HUDEP-2 (cell line): ENCODE data around the gene GATAD2A.

Experiments used
- DNase-seq, 76 experiments: peaks; one replicate each; lab custom pipeline; 2025; ENCODE audit not compliant: unreplicated experiment in 76 of 76; lab: John Stamatoyannopoulos, UW

Gene GATAD2A

GRCh38 chr19:19540715-19541515 is 135.4 kb downstream of the GATAD2A start:
- peak in 74 of 76 experiments; percentile 41 to 97 (median 85) for DNase-seq

DNA sequence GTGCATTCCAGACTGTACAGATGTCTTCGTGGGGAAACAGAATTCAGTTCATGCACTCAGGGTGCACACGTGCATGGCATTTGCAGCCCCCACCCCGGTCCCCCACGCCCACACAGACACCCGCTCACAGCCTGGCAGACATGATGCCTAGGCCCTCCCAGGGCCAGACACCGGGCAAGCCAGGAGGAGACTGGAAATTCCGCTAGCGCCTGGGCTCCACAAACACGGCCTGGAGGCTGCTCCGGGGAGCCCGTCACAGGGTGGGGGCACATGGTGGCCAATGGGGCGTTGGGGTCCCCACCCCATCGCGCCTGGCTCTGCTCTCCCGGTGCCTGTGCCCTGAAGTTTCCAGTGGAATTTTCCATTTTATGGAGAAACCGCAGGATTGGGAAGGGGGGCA is 136.1 kb downstream of the GATAD2A start:
- no peak for DNase-seq

DNA sequence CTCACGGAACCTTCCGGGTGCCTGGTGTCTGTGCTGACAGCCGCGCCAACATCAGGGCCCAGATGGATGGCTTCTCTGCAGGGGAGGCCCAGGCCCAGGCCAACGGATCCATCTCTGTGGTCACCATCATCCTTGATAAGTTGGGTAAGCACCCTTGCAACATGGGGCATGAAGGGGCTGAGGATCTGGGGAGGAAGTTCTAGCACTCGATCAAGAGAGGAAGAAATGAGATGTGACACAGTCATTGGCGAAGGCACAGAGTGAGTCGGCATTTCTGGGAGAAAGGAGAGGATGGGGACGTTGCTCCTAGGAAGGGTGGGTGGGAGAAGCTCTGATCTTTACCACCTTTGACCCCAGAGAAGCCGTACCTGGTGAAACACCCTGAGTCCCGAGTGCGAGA is 137.0 kb downstream of the GATAD2A start:
- DNase-seq = no peak

DNA sequence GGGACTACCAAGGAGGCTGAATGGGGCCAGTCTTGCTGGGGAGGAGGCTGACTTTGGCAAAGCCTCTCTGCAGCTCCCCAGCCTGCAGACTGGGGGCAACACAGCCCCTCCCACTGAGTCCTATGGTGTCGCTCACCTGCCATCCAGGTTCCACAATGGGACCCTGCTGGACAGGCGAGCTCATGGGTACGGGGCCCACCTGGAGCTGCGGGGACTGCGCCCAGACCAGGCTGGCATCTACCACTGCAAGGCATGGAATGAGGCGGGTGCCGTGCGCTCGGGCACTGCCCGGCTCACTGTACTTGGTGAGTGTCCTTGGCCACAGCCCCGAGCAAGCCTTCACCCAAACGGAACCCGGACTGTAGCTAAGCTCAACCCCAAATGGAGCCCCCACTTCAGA is 137.6 kb downstream of the GATAD2A start:
- DNase-seq = no peak

DNA sequence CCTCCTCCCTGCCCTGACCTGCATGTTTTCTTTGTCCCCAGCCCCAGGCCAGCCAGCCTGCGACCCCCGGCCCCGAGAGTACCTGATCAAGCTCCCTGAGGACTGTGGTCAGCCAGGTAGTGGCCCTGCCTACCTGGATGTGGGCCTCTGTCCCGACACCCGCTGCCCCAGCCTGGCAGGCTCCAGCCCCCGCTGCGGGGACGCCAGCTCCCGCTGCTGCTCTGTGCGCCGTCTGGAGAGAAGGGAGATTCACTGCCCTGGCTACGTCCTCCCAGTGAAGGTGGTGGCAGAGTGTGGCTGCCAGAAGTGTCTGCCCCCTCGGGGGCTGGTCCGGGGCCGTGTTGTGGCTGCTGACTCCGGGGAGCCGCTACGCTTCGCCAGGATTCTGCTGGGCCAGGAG is 138.2 kb downstream of the GATAD2A start:
- no peak for DNase-seq

GRCh38 chr19:19544257-19544953 is 138.9 kb downstream of the GATAD2A start:
- DNase-seq = no peak

- no peak for DNase-seq
Observed at GRCh38 chr19:19544954-19545591, 139.6 kb downstream of the GATAD2A start.

- no peak for DNase-seq
Observed at GRCh38 chr19:19545707-19546106, 140.2 kb downstream of the GATAD2A start.

DNA sequence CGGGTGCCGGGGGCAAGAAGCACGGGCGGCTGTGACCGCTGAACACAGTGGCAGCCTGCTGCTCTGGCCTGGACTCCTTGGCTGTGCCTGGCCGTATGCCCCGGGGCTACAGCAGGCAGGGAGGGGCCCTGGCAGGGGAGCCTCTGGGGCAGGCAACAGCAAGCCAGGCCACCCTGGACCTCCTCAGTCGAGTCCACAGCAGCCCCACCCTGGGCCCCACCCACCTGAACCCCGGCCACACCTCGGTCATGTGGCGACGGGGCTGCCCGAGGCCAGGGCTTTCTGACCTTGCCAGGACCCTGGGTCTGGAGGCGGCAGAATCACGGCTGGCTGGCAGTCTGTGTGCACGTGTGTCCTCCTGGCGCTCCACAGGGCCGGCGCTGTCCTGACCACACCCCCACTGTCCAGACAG is 141.3 kb downstream of the GATAD2A start:
- DNase-seq = peak in 12 of 76 experiments; percentile 12 to 62 (median 32)

DNA sequence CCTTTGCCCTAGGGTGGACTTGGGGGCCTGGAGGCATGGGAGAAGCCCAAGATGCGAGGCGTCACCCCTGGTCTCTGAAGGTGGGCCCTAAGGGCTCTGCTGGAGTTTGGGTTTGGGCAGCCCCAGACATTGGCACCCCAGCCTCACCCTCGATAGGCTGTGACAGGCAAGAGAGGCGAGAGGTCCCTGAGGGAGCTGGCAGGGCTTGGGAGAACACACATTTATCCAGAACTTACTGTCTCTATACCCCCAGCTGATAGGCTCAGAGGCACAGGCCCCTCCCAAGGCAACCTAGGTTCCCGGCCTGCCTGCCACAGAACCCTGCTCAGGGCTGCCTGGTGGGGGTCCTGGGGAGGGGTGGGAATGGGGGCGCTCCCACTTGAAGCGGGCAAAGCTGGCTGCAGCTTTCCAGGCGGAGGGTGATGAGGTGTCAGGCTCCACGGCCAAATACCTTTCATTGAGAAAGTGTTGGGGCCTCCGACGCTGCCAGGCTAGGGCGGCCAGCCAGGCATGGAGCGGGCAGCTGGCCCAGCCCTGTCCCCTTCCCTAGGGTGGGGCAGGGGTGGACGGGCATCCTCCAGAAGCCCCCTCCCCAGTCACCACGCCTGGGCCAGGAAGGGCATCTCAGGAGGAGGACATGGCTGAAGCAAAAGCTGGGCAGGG is 142.3 kb downstream of the GATAD2A start:
- DNase-seq = no peak

GRCh38 chr19:19548915-19549759 is 143.7 kb downstream of the GATAD2A start:
- DNase-seq = no peak

GRCh38 chr19:19549804-19550464 is 144.5 kb downstream of the GATAD2A start:
- DNase-seq = no peak

DNA sequence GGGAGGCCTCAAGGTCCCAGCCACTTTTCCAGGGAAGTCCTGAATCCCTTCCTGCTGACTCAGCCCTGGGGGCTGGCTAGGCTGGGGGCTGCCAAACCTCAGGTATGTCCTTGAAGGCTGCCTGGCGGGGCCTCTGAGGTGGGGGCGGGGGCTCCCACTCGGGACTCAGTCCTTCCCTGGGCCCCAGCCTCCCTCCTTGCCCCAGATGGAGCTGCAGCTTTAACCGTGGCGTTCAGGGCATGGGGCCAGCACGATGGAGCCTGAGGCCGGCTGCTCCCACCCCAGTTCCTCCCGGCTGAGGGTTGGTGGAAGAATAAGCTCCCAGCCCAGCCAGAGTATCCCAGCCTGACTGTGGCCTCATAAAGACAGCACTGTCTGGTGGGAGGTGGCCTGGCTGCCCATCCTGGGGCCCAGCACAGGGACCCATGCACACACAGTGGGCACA is 145.0 kb downstream of the GATAD2A start:
- DNase-seq = no peak

GRCh38 chr19:19550972-19551852 is 145.7 kb downstream of the GATAD2A start:
- no peak for DNase-seq

DNA sequence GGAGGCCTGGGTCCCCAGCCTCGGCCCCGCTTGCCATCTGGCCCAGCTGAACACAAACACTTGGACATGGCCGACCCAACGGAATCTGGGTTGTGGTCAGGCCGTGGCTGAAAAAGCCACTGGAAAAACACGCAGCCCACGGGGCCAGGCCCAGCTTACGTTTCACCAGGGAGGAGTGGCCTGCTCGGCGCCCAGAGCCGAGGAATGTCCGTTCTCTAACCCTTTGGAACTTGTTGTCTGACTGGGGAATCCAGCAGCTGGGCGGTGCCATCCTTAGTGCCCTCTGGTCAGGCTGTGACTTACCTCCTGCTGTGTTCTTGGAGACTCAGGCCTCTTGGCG is 146.3 kb downstream of the GATAD2A start:
- no peak for DNase-seq

GRCh38 chr19:19552798-19553197 is 147.3 kb downstream of the GATAD2A start:
- DNase-seq = peak in 30 of 76 experiments; percentile 9 to 59 (median 32)

GRCh38 chr19:19553670-19554069 is 148.2 kb downstream of the GATAD2A start:
- no peak for DNase-seq
